ENCODE data around the gene SBK1. TPM values are rescaled to one million over a fixed set of nuclear protein-coding genes. Genes with fewer than 3 reads are reported as not detected.
"Not testable (repeated sequence)": the region's sequence is repeated elsewhere in the genome, so short reads cannot be mapped to it uniquely, and the experiment has no call there.

Gene SBK1
- 1 to 10 TPM; 2.6 to 2.7 TPM for total RNA-seq

DNA sequence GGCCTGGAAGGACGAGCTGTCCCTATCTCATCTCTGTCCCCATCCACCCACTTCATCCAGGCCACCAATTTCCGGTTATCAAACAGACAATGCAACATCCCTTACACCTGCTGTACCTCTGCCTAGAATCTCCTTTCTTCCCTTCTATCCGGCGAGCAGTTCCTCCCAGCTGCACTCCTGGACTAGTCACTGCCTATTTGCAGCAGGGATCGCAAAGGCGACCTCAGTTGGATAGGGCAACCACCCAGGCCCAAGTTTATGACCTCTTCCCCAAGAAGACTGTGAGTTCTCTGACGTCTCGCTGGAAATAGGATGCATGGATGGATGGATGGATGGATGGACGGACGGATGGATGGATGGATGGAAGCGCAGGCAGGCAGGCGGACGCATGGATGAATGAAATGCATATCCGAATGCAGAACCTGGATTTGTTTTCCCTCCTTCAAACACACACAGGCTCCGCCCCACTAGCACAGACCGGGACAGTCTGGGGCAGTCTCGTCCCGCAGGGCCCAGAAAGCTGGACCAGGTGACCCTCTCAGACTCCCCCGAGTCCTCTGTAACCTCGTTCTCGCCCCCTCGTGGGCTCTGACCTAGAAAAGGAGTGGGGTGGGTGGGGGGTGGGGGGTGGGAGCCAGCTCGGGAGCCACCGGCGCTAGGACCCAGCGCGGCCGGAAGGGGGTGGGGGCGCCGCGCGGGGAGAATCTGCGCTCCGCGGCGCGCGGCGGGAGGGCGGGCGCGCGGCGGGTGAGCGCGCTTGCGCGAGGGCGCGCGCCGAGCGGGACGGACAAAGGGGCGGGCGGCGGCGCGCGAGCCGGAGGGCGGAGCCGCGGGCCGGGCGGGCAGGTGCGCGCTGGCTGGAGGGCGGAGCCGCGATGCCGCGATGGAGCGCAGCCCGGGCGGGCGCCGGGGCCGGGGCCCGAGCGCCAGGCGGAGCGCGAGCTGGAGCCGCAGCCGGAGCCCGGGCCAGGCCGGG, at the start of gene SBK1:
SBK1 (plus strand) TSS at position 875 of the 976 bp plus-strand sequence. CDS start 24,867 bp downstream, outside the sequence.
- ChIA-PET CTCF (interaction anchor here (0.7 to 2.5 kb wide), 5 partner anchors 14 to 30 kb away, joined by 3 to 16 read pairs (median 4); no protein-coding TSS in a partner anchor), POLR2A (interaction anchor here (1.1 to 1.2 kb wide), 2 partner anchors 19 to 25 kb away, joined by 3 to 5 read pairs; no protein-coding TSS in a partner anchor)

- CTCF ChIA-PET, POLR2A ChIA-PET: not testable (repeated sequence)
These were observed 42.8 kb upstream of the SBK1 start for GRCh38 chr16:28249483-28249882.

DNA sequence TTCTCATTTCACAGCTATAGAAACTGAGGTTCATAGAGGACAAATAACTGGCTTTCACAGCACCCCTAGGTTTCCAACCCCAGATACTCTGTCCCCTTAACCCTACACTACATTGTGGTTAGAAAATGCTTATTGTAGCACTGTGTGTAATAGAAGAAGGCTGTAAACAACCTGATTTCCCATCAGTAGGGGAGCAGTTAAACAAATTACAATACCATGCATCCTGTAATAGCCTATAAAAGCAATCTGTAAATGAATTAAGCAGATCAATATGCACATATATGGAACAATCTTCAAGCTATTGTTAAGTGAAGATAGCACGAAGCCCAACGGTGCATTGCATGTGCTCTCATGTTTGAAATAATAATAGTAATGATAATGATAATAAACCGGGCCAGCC, 41.3 kb upstream of the SBK1 start:
- CTCF ChIA-PET, result no interaction called here

DNA sequence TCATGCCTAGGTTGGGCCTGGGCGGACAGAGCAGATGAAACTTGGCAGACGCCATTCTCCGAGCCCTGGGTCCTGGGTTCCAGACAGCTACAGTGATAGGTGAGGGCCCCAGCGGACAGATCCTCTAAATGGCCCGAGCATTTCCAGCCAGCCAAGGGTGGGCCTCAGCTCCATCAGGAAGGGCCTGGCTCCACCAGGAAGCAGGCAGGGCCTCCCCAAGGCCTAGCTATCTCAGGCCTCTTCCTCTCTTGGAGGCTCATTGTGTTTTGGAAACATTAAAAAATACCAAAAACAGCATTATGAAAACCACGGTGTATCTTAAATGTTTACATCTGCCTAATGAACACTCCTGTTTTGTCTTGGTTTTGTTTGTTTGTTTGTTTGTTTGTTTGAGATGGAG, 38.2 kb upstream of the SBK1 start:
- POLR2A ChIA-PET, result no interaction called here
- CTCF ChIA-PET, result interaction anchor here (1.1 kb wide), 1 partner anchor 23 kb away, joined by 4 read pairs; no protein-coding TSS in a partner anchor

More for the DNA sequence above, 41.3 kb upstream of the SBK1 start:
- POLR2A ChIA-PET, result no interaction called here

DNA sequence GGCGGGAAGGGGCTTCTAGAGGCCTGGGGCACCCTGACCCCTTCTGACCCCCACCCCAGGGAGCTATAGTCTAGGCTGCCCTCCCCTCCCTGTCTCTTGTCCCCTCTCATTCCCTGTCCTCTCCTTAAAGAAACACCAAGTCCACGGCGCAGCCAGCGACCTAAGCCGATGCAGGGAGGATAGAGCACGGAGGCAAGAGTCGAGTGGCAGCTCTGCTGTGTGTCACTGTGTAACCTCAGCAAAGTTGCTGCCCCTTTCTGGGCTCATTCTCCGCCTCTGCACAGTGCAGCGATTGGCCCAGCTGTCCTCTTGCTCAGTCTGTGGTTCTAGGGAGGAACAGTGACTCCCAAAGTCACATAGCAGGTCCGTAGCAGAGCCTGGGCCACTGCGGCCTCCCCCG, 36.5 kb upstream of the SBK1 start:
- ChIA-PET POLR2A (no interaction called here), CTCF (no interaction called here)

- CTCF ChIA-PET, result no interaction called here
- POLR2A ChIA-PET, result no interaction called here
These were observed 35.1 kb upstream of the SBK1 start for GRCh38 chr16:28257256-28257655.

GRCh38 chr16:28258567-28258966, 33.8 kb upstream of the SBK1 start:
- CTCF ChIA-PET, result interaction anchor here (1.3 kb wide), 1 partner anchor 19 kb away, joined by 4 read pairs; no protein-coding TSS in a partner anchor

GRCh38 chr16:28259091-28259780, 33.1 kb upstream of the SBK1 start:
- ChIA-PET CTCF (interaction anchor here (1.3 kb wide), 1 partner anchor 18 kb away, joined by 4 read pairs; no protein-coding TSS in a partner anchor), POLR2A (no interaction called here)

More at GRCh38 chr16:28258567-28258966, 33.8 kb upstream of the SBK1 start:
- POLR2A ChIA-PET, result no interaction called here

DNA sequence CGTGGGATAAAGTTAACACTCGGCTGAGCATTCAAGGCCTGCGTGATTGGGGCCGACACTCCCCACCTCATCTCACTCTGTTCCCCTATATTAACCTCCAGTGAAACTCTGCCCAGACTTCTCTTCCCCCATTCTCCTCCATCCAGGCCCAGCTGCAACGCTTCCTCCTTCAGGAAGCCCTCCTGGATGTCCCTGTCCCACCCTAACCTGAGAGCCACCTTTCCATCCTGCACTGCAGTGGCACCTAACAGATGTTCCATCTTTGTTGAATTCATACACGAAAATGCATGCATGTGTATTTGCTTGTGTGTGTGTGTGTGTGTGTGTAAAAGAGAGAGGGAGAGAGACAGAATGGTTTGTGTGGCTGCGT, 32.6 kb upstream of the SBK1 start:
- ChIA-PET CTCF (no interaction called here), POLR2A (interaction anchor here (0.6 kb wide), 1 partner anchor 751 kb away, joined by 3 read pairs; no protein-coding TSS in a partner anchor)

- CTCF ChIA-PET, result interaction anchor here (0.7 kb wide), 1 partner anchor 102 kb away, joined by 3 read pairs; no protein-coding TSS in a partner anchor
- POLR2A ChIA-PET, result interaction anchor here (0.6 kb wide), 1 partner anchor 751 kb away, joined by 3 read pairs; no protein-coding TSS in a partner anchor
These were observed 32.1 kb upstream of the SBK1 start for GRCh38 chr16:28260193-28260592.

GRCh38 chr16:28261942-28262341, 30.4 kb upstream of the SBK1 start:
- ChIA-PET CTCF (no interaction called here), POLR2A (no interaction called here)

GRCh38 chr16:28263305-28263704, 29.0 kb upstream of the SBK1 start:
- ChIA-PET POLR2A (interaction anchor here (0.6 kb wide), 1 partner anchor 16 kb away, joined by 7 read pairs; no protein-coding TSS in a partner anchor), CTCF (no interaction called here)

DNA sequence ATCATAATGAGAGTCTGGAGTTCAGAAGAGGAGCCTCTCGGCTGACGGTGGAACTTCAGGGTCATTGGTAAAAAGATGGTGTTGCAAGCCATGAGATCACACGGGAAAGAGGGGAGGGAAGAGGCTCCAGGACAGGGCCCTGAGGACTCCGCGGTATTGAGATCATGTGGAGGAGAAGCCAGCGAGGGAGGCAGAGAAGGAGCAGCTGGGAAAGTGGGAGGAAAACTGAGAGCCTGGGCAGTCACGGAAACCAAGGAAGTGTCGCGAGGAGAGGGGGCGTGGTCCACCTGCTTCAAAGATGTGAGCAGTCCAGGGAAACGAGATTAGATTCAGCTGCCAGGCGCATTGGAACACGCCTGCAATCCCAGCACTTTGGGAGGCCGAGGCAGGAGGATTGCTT, 27.7 kb upstream of the SBK1 start:
- ChIA-PET POLR2A (no interaction called here), CTCF (interaction anchor here (1.0 to 1.9 kb wide), 3 partner anchors 13 to 57 kb away, joined by 3 to 6 read pairs (median 5); no protein-coding TSS in a partner anchor)

- ChIA-PET POLR2A (no interaction called here), CTCF (interaction anchor here (1.4 to 1.9 kb wide), 2 partner anchors 11 to 51 kb away, joined by 5 to 6 read pairs; no protein-coding TSS in a partner anchor)
These were observed 26.5 kb upstream of the SBK1 start for GRCh38 chr16:28265822-28266221.

- POLR2A ChIA-PET, result no interaction called here
- CTCF ChIA-PET, result no interaction called here
These were observed 25.0 kb upstream of the SBK1 start for GRCh38 chr16:28267356-28267755.

DNA sequence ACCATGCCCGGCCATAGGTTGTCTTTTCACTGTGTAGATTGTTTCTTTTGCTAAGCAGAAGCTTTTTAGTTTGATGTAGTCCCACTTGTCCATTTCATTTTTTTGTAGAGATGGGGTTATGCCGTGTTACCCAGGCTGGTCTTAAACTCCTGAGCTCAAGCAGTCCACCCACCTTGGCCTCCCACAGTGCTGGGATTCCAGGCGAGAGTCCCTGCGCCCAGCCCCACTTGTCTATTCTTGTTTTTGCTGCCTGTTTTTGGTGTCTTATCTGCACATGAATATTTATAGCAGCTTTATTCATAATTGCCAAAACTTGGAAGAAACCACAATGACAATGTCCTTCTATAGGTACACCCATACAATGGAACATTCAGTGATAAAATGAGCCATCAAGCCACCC, 18.8 kb upstream of the SBK1 start:
- ChIA-PET CTCF (interaction anchor here (0.6 kb wide), 1 partner anchor 10 kb away, joined by 4 read pairs; no protein-coding TSS in a partner anchor), POLR2A (no interaction called here)

DNA sequence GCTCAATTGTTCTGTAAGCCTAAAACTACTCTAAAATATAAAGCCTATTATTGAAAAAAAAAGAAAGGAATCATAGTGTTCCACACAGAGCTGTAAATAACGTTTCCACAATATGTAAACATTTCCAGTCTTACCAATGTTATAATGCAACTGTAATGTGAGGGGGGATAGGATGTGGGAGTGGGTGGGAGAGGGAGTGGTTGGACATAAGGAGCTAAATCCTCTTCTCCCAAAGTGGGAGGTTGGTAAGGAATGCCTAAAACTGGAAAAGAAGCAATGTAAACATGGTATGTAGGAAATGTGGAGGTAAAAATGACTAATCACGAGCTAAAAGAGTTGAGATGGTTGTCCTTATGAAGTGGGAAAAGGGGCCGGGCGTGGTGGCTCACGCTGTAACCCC, 17.6 kb upstream of the SBK1 start:
- POLR2A ChIA-PET, result no interaction called here
- CTCF ChIA-PET, result interaction anchor here (0.6 to 1.7 kb wide), 4 partner anchors 42 to 1103 kb away, joined by 3 to 8 read pairs (median 4); no protein-coding TSS in a partner anchor

GRCh38 chr16:28276301-28276700, 16.0 kb upstream of the SBK1 start:
- CTCF ChIA-PET, result interaction anchor here (1.2 to 5.0 kb wide), 6 partner anchors 16 to 145 kb away, joined by 3 to 101 read pairs (median 12); partner anchors contain the start of gene SBK1
- POLR2A ChIA-PET, result no interaction called here

- POLR2A ChIA-PET, result interaction anchor here (0.6 kb wide), 1 partner anchor 25 kb away, joined by 7 read pairs; no protein-coding TSS in a partner anchor
- CTCF ChIA-PET, result interaction anchor here (0.6 to 5.0 kb wide), 22 partner anchors 9 to 246 kb away, joined by 3 to 101 read pairs (median 4); partner anchors contain the start of gene SBK1
These were observed 14.6 kb upstream of the SBK1 start for GRCh38 chr16:28277537-28278388.
